Measurements from ENCODE around the gene PRKCI.
"Not testable (repeated sequence)": the region's sequence is repeated elsewhere in the genome, so short reads cannot be mapped to it uniquely, and the experiment has no call there.

Gene PRKCI

GRCh38 chr3:170331143-170331542 is 108.9 kb downstream of the PRKCI start:
- Histone ChIP-seq H3K9me3 (ENCODE audit: control insufficient read depth in 1 of 2, low read length in 2 of 2) (peaks cover 0 to 3% of the 10 kb centered on the region in 2 donors), H3K9ac (ENCODE audit: low read depth in 1 of 2, low read length in 2 of 2) (no peak overlapping the region), H3K4me3 (ENCODE audit: low read depth in 1 of 2, low read length in 2 of 2) (no peak overlapping the region), H3K27me3 (ENCODE audit: control insufficient read depth in 1 of 2, insufficient read depth in 2 of 2, low read length in 2 of 2) (no peaks in the 10 kb centered on the region), H3K36me3 (ENCODE audit: control insufficient read depth in 1 of 2, insufficient read depth in 2 of 2, low read length in 2 of 2) (no peaks in the 10 kb centered on the region), H3K4me1 (ENCODE audit: control insufficient read depth in 1 of 2, insufficient read depth in 2 of 2, low read length in 2 of 2) (peaks cover 8 to 14% of the 10 kb centered on the region in 2 donors), H3K27ac (ENCODE audit: low read depth, low read length) (no peak overlapping the region)

- H3K9ac ChIP-seq (ENCODE audit: low read depth in 1 of 2, low read length in 2 of 2): no peak overlapping the region
- no peaks in the 10 kb centered on the region for H3K27me3 ChIP-seq (ENCODE audit: control insufficient read depth in 1 of 2, insufficient read depth in 2 of 2, low read length in 2 of 2)
- H3K4me1 ChIP-seq (ENCODE audit: control insufficient read depth in 1 of 2, insufficient read depth in 2 of 2, low read length in 2 of 2): no peaks in the 10 kb centered on the region
- H3K27ac ChIP-seq (ENCODE audit: low read depth, low read length): no peak overlapping the region
- no peaks in the 10 kb centered on the region for H3K36me3 ChIP-seq (ENCODE audit: control insufficient read depth in 1 of 2, insufficient read depth in 2 of 2, low read length in 2 of 2)
- H3K4me3 ChIP-seq (ENCODE audit: low read depth in 1 of 2, low read length in 2 of 2): no peak overlapping the region
- H3K9me3 ChIP-seq (ENCODE audit: control insufficient read depth in 1 of 2, low read length in 2 of 2): peaks cover 0 to 4% of the 10 kb centered on the region in 2 donors
Observed at GRCh38 chr3:170337420-170337819, 115.2 kb downstream of the PRKCI start.

GRCh38 chr3:170338690-170339340 is 116.6 kb downstream of the PRKCI start:
- Histone ChIP-seq H3K9ac (ENCODE audit: low read depth in 1 of 2, low read length in 2 of 2) (no peak overlapping the region), H3K27ac (ENCODE audit: low read depth, low read length) (no peak overlapping the region)

GRCh38 chr3:170342273-170342672 is 120.0 kb downstream of the PRKCI start:
- not testable (repeated sequence) for H3K27ac ChIP-seq (ENCODE audit: low read depth, low read length); H3K4me1 ChIP-seq (ENCODE audit: control insufficient read depth in 1 of 2, insufficient read depth in 2 of 2, low read length in 2 of 2); H3K4me3 ChIP-seq (ENCODE audit: low read depth in 1 of 2, low read length in 2 of 2); H3K27me3 ChIP-seq (ENCODE audit: control insufficient read depth in 1 of 2, insufficient read depth in 2 of 2, low read length in 2 of 2); H3K9me3 ChIP-seq (ENCODE audit: control insufficient read depth in 1 of 2, low read length in 2 of 2); H3K9ac ChIP-seq (ENCODE audit: low read depth in 1 of 2, low read length in 2 of 2); H3K36me3 ChIP-seq (ENCODE audit: control insufficient read depth in 1 of 2, insufficient read depth in 2 of 2, low read length in 2 of 2)

More at GRCh38 chr3:170338690-170339340, 116.6 kb downstream of the PRKCI start:
- Histone ChIP-seq H3K4me1 (ENCODE audit: control insufficient read depth in 1 of 2, insufficient read depth in 2 of 2, low read length in 2 of 2) (no peaks in the 10 kb centered on the region), H3K9me3 (ENCODE audit: control insufficient read depth in 1 of 2, low read length in 2 of 2) (peaks cover 0 to 4% of the 10 kb centered on the region in 2 donors), H3K27me3 (ENCODE audit: control insufficient read depth in 1 of 2, insufficient read depth in 2 of 2, low read length in 2 of 2) (no peaks in the 10 kb centered on the region), H3K4me3 (ENCODE audit: low read depth in 1 of 2, low read length in 2 of 2) (no peak overlapping the region), H3K36me3 (ENCODE audit: control insufficient read depth in 1 of 2, insufficient read depth in 2 of 2, low read length in 2 of 2) (no peaks in the 10 kb centered on the region)

- H3K27me3 ChIP-seq (ENCODE audit: control insufficient read depth in 1 of 2, insufficient read depth in 2 of 2, low read length in 2 of 2); H3K27ac ChIP-seq (ENCODE audit: low read depth, low read length); H3K9me3 ChIP-seq (ENCODE audit: control insufficient read depth in 1 of 2, low read length in 2 of 2); H3K9ac ChIP-seq (ENCODE audit: low read depth in 1 of 2, low read length in 2 of 2); H3K4me1 ChIP-seq (ENCODE audit: control insufficient read depth in 1 of 2, insufficient read depth in 2 of 2, low read length in 2 of 2); H3K4me3 ChIP-seq (ENCODE audit: low read depth in 1 of 2, low read length in 2 of 2); H3K36me3 ChIP-seq (ENCODE audit: control insufficient read depth in 1 of 2, insufficient read depth in 2 of 2, low read length in 2 of 2): not testable (repeated sequence)
Observed at GRCh38 chr3:170343859-170344258, 121.6 kb downstream of the PRKCI start.

GRCh38 chr3:170344971-170345370 is 122.7 kb downstream of the PRKCI start:
- H3K9ac ChIP-seq (ENCODE audit: low read depth in 1 of 2, low read length in 2 of 2): no peak overlapping the region
- no peak overlapping the region for H3K4me3 ChIP-seq (ENCODE audit: low read depth in 1 of 2, low read length in 2 of 2)
- no peaks in the 10 kb centered on the region for H3K27me3 ChIP-seq (ENCODE audit: control insufficient read depth in 1 of 2, insufficient read depth in 2 of 2, low read length in 2 of 2)
- H3K9me3 ChIP-seq (ENCODE audit: control insufficient read depth in 1 of 2, low read length in 2 of 2): no peaks in the 10 kb centered on the region
- H3K4me1 ChIP-seq (ENCODE audit: control insufficient read depth in 1 of 2, insufficient read depth in 2 of 2, low read length in 2 of 2): peaks cover 0 to 6% of the 10 kb centered on the region in 2 donors
- H3K27ac ChIP-seq (ENCODE audit: low read depth, low read length): no peak overlapping the region
- H3K36me3 ChIP-seq (ENCODE audit: control insufficient read depth in 1 of 2, insufficient read depth in 2 of 2, low read length in 2 of 2): no peaks in the 10 kb centered on the region

GRCh38 chr3:170346481-170347392 is 124.5 kb downstream of the PRKCI start:
- peaks cover 0 to 6% of the 10 kb centered on the region in 2 donors for H3K4me1 ChIP-seq (ENCODE audit: control insufficient read depth in 1 of 2, insufficient read depth in 2 of 2, low read length in 2 of 2)
- no peaks in the 10 kb centered on the region for H3K27me3 ChIP-seq (ENCODE audit: control insufficient read depth in 1 of 2, insufficient read depth in 2 of 2, low read length in 2 of 2)
- no peak overlapping the region for H3K4me3 ChIP-seq (ENCODE audit: low read depth in 1 of 2, low read length in 2 of 2)
- no peak overlapping the region for H3K9ac ChIP-seq (ENCODE audit: low read depth in 1 of 2, low read length in 2 of 2)
- no peaks in the 10 kb centered on the region for H3K36me3 ChIP-seq (ENCODE audit: control insufficient read depth in 1 of 2, insufficient read depth in 2 of 2, low read length in 2 of 2)
- no peak overlapping the region for H3K27ac ChIP-seq (ENCODE audit: low read depth, low read length)
- H3K9me3 ChIP-seq (ENCODE audit: control insufficient read depth in 1 of 2, low read length in 2 of 2): no peaks in the 10 kb centered on the region

- Histone ChIP-seq H3K27ac (ENCODE audit: low read depth, low read length) (no peak overlapping the region), H3K27me3 (ENCODE audit: control insufficient read depth in 1 of 2, insufficient read depth in 2 of 2, low read length in 2 of 2) (no peaks in the 10 kb centered on the region)
Observed at GRCh38 chr3:170350515-170351413, 128.5 kb downstream of the PRKCI start.

GRCh38 chr3:170352936-170353335 is 130.7 kb downstream of the PRKCI start:
- Histone ChIP-seq H3K9ac (ENCODE audit: low read depth in 1 of 2, low read length in 2 of 2) (no peak overlapping the region), H3K36me3 (ENCODE audit: control insufficient read depth in 1 of 2, insufficient read depth in 2 of 2, low read length in 2 of 2) (no peaks in the 10 kb centered on the region), H3K27ac (ENCODE audit: low read depth, low read length) (no peak overlapping the region), H3K9me3 (ENCODE audit: control insufficient read depth in 1 of 2, low read length in 2 of 2) (no peaks in the 10 kb centered on the region), H3K27me3 (ENCODE audit: control insufficient read depth in 1 of 2, insufficient read depth in 2 of 2, low read length in 2 of 2) (no peaks in the 10 kb centered on the region), H3K4me1 (ENCODE audit: control insufficient read depth in 1 of 2, insufficient read depth in 2 of 2, low read length in 2 of 2) (peaks cover 11 to 15% of the 10 kb centered on the region in 2 donors), H3K4me3 (ENCODE audit: low read depth in 1 of 2, low read length in 2 of 2) (no peak overlapping the region)

More at GRCh38 chr3:170350515-170351413, 128.5 kb downstream of the PRKCI start:
- no peaks in the 10 kb centered on the region for H3K9me3 ChIP-seq (ENCODE audit: control insufficient read depth in 1 of 2, low read length in 2 of 2)
- H3K36me3 ChIP-seq (ENCODE audit: control insufficient read depth in 1 of 2, insufficient read depth in 2 of 2, low read length in 2 of 2): no peaks in the 10 kb centered on the region
- H3K9ac ChIP-seq (ENCODE audit: low read depth in 1 of 2, low read length in 2 of 2): no peak overlapping the region
- H3K4me1 ChIP-seq (ENCODE audit: control insufficient read depth in 1 of 2, insufficient read depth in 2 of 2, low read length in 2 of 2): peaks cover 5 to 10% of the 10 kb centered on the region in 2 donors
- H3K4me3 ChIP-seq (ENCODE audit: low read depth in 1 of 2, low read length in 2 of 2): no peak overlapping the region
